Heart right ventricle (tissue), 16 donors: ENCODE measurements around the gene FGF9. TPM values are rescaled to one million over a fixed set of nuclear protein-coding genes. Genes with fewer than 3 reads are reported as not detected.

Experiments
- ATAC-seq, 8 donors: fragments of 200-7000 bp; cut with Tn5 transposase; one replicate each; pipeline ENCODE4 v1.9.1; 2020; ENCODE audit warnings: mild to moderate bottlenecking in 8 of 8, moderate library complexity in 8 of 8, moderate number of reproducible peaks in 1 of 8
- DNase-seq, 2 donors: peaks; one replicate each; pipeline ENCODE4 v3.0.0-alpha.2; 2020
- H3K27ac ChIP-seq, 10 donors: fragments of 200-600 bp; sonication (generic) in 2 of 10; one replicate each; pipeline versions ENCODE4 v1.5.0 to v1.8.0; 2020 to 2022; ENCODE audit warnings: mild to moderate bottlenecking in 3 of 10
- H3K27me3 ChIP-seq, 7 donors: fragments of 200-600 bp; one replicate each; pipeline ENCODE4 v1.8.0; 2021 to 2022; ENCODE audit warnings: mild to moderate bottlenecking in 2 of 7
- H3K36me3 ChIP-seq, 9 donors: fragments of 200-600 bp; sonication (generic) in 1 of 9; one replicate each; pipeline versions ENCODE4 v1.5.0 to v1.8.0; 2020 to 2022; ENCODE audit warnings: mild to moderate bottlenecking in 2 of 9
- H3K4me1 ChIP-seq, 9 donors: fragments of 200-600 bp; sonication (generic) in 1 of 9; one replicate each; pipeline versions ENCODE4 v1.5.0 to v1.8.0; 2020 to 2022; ENCODE audit warnings: mild to moderate bottlenecking in 4 of 9
- H3K4me3 ChIP-seq, 10 donors: fragments of 200-600 bp; sonication (generic) in 2 of 10; one replicate each; pipeline versions ENCODE4 v1.5.0 to v1.8.0; 2020 to 2022; ENCODE audit warnings: mild to moderate bottlenecking in 7 of 10, moderate library complexity in 2 of 10
- H3K9me3 ChIP-seq, 11 donors: fragments of 200-600 bp in 10 of 11; sonication (generic) in 2 of 11; one replicate each; pipeline versions ENCODE4 v1.5.0 to v1.8.0; 2013 to 2022; ENCODE audit warnings: mild to moderate bottlenecking in 2 of 11, control low read depth in 1 of 11, moderate library complexity in 1 of 11
- CTCF ChIP-seq, 9 donors: fragments of 200-600 bp; sonication (generic) in 2 of 9; IDR thresholded peaks; one replicate each; pipeline versions ENCODE4 v1.5.0 to v1.8.0; 2021 to 2022; ENCODE audit warnings: antibody characterized with exemption in 9 of 9, mild to moderate bottlenecking in 5 of 9, moderate library complexity in 1 of 9
- WGBS, 2 donors: extraction: QIAGEN DNeasy Blood & Tissue Kit; methylation state at CpG; one replicate each; pipeline ENCODE4 v1.1.7; 2013; ENCODE audit warnings: inconsistent platforms in 1 of 2; 5-methylcytosine and 5-hydroxymethylcytosine counted together
- intact Hi-C, 10 donors: fragments of 100-400 bp; cut with DNase I; formaldehyde crosslinking; loops; one replicate each; pipeline versions ENCODE4 v1.11.1 to v1.14.2; 2022
- polyA plus RNA-seq, 2 donors: library from polyadenylated mRNA; stranded (reverse); fragments of 200-250 nt; gene quantifications; one replicate each; pipeline ENCODE4 v1.2.3, GENCODE V29; 2013
- total RNA-seq, 10 donors: library from RNA; stranded (reverse); fragmentation: NEBNext Ultra II Directional in 3 of 10; extraction: Animal tissue kit (Norgen Biotek cat#: 25700) in 3 of 10; gene quantifications; one replicate each; pipeline versions ENCODE4 v1.2.1 to v1.2.4, GENCODE V29; 2021 to 2023
- donor health status: Arrhythmogenic right ventricular cardiomyopathy.
- donor health status: ischemic (EF 13 %, LVEDD 7.1; RV severe dilation, severe dysfunction).
- donor health status: healthy with polysubstance abuse.
- donor health status: DM: no; HTN: yes; CAD: no.
- donor health status: DM: no; HTN: no; CAD: no.
- donor health status: ischemic (EF 25% LVEDD 6.9; RV normal size, moderate dysfunction).
- donor health status: ischemic (EF 25% LVEDD 5.7; RV mildly dilated, moderate dysfunction).
- donor health status: healthy.
- donor health status: DM: yes; HTN: yes; CAD: no.
- donor health status: Ischemic cardiomyopathy.
- donor health status: ischemic (EF 35%, LVEDD 5.7; RV mildly dilated, moderate dysfunction).
- donor health status: nonischemic (EF 11% LVEDD 7.7; RV severe dilation, severe dysfunction).
- donor health status: DM: yes; HTN: yes; CAD: no.
- donor health status: PGD.
- donor health status: ischemic (EF 29% LVEDD 5.4; RV normal size, mild dysfunction).
- donor health status: nonischemic (EF 23%, LVEDD 6.1; RV moderate dilation, normal function).

Gene FGF9
- total and polyA plus RNA-seq, 12 donors: 0.96 to 14.0 (median 9.3) TPM

DNA sequence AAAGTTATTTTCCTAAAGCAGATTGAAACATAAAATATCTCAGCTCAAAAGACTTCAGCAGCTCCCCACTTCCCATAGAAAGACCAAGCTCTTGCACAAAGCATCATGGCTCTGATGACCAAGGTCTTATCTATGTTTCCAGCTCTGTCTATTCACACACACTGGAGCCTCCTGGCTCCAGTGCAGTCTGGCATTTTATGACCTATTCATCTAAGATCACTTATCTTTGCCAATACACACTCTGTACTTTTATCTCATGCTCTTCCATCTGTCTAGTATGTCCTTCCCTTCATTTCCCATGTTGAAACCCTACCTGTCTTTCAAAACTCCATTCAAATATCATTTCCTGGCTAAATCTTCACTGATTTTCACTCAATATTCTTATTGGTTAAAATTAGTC is 74.4 kb downstream of the FGF9 start:
- Histone ChIP-seq H3K4me3 (no peak overlapping the region), H3K27ac (no peak overlapping the region), H3K4me1 (no peaks in the 10 kb centered on the region), H3K9me3 (peaks cover 0 to 9% (median 0%) of the 10 kb centered on the region in 11 donors), H3K36me3 (no peaks in the 10 kb centered on the region), H3K27me3 (no peaks in the 10 kb centered on the region)
- DNase-seq (no peak), ATAC-seq (no peak)
- no peak for TF ChIP-seq CTCF (IDR thresholded peaks at IDR 0.05)
- intact Hi-C loops: no loop called here

GRCh38 chr13:21747456-21747855 is 76.6 kb downstream of the FGF9 start:
- ATAC-seq (no peak), DNase-seq (no peak)
- no peak for TF ChIP-seq CTCF (IDR thresholded peaks at IDR 0.05)
- peaks cover 0 to 9% (median 0%) of the 10 kb centered on the region in 11 donors for H3K9me3 ChIP-seq
- intact Hi-C loops: no loop called here
- no peaks in the 10 kb centered on the region for H3K27me3 ChIP-seq
- no peaks in the 10 kb centered on the region for H3K36me3 ChIP-seq
- WGBS, 2 donors: 37 to 46% methylated on average over 4 of the region's 4 CpGs
- no peaks in the 10 kb centered on the region for H3K4me1 ChIP-seq
- H3K27ac ChIP-seq: no peak overlapping the region
- H3K4me3 ChIP-seq: no peak overlapping the region

GRCh38 chr13:21748166-21748565 is 77.3 kb downstream of the FGF9 start:
- DNase-seq (no peak), ATAC-seq (no peak)
- no peak overlapping the region for H3K27ac ChIP-seq
- no peak for TF ChIP-seq CTCF (IDR thresholded peaks at IDR 0.05)
- H3K36me3 ChIP-seq: no peaks in the 10 kb centered on the region
- peaks cover 0 to 9% (median 0%) of the 10 kb centered on the region in 11 donors for H3K9me3 ChIP-seq
- intact Hi-C loops: no loop called here
- 90 to 95% methylated on average over 1 of the region's 1 CpG for WGBS, 2 donors
- H3K27me3 ChIP-seq: no peaks in the 10 kb centered on the region
- H3K4me3 ChIP-seq: no peak overlapping the region
- no peaks in the 10 kb centered on the region for H3K4me1 ChIP-seq

DNA sequence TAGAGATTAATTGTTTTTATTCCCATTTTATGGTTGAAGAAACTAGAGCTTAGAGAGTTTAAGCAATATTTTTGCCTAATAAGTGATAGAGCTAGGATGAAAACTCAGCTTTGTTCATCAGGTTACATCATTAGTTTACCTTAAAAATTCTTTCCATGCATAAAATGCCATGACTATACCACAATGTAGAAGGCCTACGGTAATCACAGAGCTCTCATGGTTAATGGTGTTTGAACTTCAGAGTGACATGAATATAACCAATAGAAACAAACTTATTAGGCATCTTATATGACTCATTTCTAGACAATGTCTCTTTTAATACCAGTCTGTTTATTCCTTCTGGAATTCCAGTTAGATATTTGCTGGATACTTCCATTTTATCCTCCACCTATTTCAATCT is 78.5 kb downstream of the FGF9 start:
- Histone ChIP-seq H3K4me1 (no peaks in the 10 kb centered on the region), H3K9me3 (peaks cover 0 to 9% (median 0%) of the 10 kb centered on the region in 11 donors), H3K4me3 (no peak overlapping the region), H3K27me3 (no peaks in the 10 kb centered on the region), H3K36me3 (no peaks in the 10 kb centered on the region), H3K27ac (no peak overlapping the region)
- intact Hi-C loops: no loop called here
- no peak for TF ChIP-seq CTCF (IDR thresholded peaks at IDR 0.05)
- DNase-seq (no peak), ATAC-seq (no peak)
- WGBS, 2 donors: 88 to 89% methylated on average over 1 of the region's 1 CpG
